ENCODE data around the gene UROD.
A peak's percentile ranks its signal among the peaks of the same experiment; 100 is the strongest.

The UROD gene

DNA sequence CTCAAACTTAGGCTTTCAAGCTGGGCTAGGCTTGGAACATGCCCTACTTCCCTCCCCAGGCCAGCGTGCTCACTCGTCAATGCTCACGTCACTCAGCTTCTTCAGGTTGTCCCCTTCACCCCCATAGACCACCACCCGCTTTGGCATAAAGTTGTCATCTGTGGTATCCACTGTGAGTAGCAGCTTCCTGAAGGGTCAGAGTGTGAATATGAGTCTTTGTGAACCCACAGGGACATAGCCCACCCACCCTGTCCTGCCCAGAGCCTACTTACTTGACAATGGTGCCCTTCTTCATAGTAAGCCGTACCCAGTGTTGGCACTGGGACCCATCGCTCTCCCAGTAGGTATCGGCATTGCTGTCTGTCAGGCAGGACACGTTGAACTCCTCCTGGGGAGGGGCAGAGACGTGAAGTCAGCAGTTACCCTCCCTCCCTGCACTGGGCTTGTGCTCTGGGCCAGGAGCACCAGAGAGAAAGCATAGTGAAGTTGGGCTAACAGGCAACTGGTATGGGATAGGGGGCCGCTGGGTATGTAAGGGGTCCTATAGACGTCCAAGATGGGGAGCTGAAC lies 2.7 kb upstream of the UROD start:
- DNase-seq = no peak

DNA sequence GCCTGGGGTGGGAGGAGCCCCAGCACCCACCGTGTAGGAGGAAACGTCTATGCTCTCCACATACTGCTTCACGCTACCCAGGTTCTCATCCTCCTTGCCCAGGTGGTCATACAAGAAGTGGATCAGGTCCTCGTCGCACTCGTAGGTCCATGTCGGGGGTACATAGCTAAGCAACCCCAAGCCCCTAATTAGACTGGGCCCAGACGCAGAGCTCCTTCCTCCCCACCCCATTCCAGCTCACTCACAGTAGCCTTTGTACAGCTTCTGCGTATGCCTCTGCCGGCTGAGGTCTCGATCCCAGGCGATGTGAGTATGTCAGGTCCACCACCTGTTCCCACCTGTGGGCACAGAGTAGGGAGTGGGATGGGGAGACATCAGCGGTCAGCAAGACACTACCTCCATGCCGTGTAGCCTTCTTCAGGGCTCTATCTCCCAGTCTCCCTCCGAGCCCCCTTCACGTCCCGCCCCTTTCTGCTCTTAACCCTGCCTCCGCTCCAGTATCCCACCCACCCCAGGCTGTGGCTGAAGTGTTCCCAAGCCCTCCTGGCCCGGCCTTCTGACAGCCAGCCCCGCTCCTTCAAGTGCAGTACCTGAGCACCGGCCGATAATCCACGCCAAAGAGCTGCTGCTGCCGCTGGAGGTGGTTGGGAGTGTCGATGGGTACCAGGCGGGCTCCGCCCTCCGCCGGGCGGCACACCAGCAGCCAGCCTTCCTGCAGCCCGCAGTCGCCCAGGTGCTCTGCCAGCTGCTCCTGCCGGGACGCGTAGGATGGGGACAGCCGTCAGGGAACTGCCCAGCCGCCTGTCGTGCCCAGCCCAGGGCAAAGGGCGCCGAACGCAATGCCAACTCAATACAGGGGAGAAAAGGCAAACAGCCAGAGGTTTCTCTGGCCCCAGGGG lies 1.8 kb upstream of the UROD start:
- no peak for DNase-seq

DNA sequence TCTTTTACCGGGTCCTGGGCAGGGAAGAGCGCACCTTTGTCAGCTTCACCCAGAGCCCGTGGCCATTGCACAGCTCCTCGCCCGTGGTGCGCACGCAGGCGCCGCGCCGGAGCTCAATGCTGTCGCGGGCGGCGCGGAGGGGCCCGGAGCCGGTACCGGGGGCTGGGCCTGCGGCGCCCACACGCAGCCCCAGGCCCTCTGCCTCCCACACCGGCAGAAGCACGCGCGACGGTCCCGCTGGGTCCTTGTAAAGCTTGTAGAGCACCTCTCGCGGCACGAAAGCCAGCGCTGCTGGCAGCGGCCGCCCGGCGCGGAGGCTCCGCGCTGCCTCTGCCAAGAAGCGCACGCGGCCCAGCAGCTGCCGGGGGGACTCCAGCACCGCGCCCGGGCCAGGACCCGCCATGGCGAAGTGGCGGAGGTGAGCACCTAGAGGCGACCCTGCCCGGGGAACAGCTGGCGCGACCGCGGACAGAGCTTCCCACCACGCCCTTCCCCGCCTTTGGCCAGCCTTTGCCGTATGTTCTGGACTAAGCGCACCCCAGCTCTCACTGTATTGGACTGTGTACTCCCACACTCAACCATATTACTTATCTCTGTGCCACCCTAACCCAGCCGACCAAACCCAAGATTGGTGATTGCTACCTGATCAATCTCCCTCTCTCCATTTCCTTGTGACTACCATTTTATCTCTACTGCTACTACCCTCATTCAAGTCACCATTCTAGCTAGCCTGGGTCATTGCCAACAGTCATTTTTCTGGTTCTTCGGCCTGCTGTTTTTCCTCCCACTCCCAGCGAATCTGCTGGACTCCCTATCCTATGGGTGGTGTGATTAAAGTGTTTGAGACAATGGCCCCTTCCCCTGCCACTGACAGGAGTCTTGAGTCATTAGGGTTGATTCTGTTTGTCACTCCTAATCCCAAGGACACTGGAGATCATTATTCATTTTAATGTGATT lies 921 bp upstream of the UROD start, which contains the start of gene HECTD3:
Gene HECTD3, minus strand, starts transcription at position 470 of the 957 bp plus-strand sequence. Its CDS starts 67 bp downstream, at position 403.
- peak; percentile 49 for DNase-seq

DNA sequence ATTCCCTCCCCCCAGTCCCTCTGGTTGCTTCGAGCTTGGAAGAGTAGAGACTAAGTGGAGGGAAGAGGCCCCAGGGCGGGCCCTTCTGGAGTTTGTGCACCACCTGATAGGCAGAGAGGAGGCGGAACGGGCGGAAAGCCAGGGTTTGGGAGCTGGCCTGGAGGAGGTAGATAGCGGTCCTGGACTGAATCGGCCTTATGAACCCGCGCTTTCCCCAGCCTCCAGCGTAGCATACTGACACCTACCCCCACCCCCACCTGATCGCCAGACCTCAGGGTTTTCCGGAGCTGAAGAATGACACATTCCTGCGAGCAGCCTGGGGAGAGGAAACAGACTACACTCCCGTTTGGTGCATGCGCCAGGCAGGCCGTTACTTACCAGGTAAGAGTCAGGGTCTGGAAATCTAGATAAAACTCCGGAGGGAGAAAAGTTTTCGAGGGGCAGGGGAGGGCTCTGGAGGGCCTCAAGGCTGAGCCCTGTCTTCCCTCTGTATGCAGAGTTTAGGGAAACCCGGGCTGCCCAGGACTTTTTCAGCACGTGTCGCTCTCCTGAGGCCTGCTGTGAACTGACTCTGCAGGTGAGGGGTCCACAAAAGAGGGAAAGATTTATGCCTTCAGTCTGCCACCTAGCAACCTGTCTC lies 705 bp downstream of the UROD start:
- DNase-seq = no peak

DNA sequence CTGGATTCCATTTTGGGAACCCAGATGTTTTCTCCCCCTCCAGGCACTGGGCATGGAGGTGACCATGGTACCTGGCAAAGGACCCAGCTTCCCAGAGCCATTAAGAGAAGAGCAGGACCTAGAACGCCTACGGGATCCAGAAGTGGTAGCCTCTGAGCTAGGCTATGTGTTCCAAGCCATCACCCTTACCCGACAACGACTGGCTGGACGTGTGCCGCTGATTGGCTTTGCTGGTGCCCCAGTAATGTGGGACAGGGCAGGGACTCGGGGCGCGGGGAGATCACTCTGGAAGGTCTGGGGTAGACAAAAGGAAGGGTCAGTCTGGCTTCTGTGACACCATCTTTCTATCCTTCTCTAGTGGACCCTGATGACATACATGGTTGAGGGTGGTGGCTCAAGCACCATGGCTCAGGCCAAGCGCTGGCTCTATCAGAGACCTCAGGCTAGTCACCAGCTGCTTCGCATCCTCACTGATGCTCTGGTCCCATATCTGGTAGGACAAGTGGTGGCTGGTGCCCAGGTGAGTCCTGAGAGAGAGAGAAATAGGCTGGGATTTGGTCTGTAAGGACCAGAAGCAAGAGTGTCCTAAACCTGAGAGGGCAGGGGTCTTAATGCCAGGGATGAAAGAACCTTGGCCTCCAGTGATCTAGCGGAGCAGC lies 1.6 kb downstream of the UROD start:
- DNase-seq = no peak

DNA sequence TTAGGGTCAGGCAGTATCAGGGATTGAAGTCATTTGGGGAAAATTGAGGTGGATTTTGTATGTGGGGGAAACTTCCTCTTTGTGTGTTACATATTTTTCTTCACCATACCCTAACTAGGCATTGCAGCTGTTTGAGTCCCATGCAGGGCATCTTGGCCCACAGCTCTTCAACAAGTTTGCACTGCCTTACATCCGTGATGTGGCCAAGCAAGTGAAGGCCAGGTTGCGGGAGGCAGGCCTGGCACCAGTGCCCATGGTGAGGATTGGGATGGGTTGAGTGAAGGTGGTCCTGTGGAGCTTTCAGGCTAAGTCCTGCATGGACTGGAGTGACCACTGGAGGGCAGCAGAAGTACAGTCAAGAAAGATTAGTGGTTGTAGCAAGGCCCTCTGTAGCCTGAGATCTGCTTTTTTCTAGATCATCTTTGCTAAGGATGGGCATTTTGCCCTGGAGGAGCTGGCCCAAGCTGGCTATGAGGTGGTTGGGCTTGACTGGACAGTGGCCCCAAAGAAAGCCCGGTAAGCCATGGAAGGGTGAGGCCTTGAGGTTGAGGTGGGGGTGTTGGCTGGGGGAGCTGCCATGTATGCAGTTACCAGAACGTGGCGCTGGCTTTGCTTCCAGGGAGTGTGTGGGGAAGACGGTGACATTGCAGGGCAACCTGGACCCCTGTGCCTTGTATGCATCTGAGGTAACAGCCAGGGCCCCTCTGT lies 2.4 kb downstream of the UROD start:
- peak; percentile 53 for DNase-seq

DNA sequence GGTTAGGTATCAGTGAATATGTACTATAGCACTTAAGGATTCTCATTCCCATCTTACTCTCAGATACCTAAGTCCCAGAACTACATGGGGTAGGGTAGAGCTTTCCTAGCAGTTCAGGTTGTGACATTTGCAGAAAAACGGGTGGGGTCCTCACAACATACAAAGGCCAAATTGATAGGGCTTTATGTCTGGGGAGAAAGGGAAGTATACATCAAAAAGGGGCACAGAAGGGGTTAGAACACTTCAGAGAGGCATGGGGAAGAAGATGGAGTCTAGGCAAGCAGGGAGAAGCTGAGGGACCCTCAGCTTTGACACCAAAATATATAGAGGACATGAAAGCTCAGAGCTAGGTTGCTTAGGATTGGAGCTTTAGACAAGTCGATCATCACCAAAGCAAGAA lies 3.6 kb downstream of the UROD start:
- no peak for DNase-seq

DNA sequence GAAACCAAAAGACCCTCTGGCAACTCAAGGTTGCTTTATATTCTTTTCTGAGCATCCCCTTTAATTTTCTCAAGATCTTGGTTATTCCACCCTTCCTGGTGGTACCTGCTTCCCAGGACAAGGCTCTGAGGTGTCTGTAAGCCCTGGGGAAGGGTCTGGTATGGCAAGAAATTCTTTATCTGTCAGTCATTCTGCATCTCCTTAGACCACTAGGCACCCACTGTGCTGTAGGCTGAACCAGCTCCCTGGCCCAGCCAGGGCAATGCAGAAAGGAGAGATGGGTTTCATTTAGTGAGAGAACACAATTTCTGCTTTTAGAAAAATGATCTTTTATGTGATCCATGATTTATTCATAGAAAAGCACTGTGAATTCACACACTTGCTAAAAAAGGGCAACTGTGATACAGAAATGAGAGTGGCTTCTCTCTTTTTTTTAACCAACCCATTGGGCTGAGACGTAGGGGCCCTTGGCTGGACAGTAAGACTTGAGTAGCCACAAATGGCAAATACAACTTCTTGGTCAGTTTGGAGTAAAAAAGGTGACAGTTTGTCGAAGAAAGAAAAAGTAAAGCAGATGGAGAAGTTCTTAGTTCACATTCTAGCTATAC lies 4.1 kb downstream of the UROD start:
- no peak for DNase-seq

DNA sequence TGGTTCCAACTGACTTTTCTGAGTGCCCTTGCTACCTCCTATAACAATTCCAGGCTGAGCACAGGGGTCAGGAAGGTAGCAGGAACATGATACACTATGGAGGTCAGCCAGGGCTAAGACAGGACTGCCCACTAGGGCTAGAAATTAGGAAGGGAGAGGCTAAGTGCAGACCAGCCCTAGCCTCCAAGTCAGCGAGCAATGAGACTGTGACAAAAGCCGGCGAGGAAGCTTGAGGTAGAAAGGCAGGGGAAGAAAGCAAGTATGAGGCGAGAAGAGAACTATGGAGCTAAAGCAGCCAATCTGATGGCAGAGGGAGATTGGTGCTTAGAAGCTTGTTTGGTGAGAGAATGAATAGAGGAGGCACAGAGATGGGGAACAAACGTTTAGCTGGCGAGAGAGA lies 4.7 kb downstream of the UROD start:
- no peak for DNase-seq

DNA sequence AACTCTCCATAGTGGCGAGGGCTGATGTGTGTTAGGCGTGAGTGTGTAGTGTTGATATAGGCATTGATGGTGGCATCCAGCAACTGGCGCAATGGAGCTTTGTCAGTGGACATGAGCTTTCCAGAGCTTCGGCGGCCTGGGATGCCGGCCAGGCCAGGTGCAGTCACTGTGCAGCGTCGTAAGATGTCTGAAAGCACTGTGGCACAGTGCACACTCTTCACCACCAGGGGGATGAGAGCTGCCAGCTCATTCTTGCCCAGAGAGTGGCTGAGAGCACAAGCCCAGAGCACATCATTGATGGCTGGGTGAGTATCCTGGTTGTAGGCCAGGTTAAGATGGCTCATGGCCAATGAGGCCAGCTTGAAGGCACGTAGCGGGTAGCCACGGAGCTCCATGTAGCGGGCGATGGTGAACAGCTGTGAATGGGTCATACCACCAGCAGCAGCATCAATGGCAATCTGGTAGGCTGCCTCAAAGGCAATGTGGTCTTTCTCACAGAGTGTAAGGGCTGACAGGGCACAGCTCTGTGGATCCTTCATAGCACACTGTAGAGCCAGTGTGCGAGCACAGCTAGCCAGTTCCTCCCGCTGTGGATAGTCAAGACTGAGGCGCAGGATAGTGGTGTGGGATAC lies 6.7 kb downstream of the UROD start:
- DNase-seq = peak; percentile 53

DNA sequence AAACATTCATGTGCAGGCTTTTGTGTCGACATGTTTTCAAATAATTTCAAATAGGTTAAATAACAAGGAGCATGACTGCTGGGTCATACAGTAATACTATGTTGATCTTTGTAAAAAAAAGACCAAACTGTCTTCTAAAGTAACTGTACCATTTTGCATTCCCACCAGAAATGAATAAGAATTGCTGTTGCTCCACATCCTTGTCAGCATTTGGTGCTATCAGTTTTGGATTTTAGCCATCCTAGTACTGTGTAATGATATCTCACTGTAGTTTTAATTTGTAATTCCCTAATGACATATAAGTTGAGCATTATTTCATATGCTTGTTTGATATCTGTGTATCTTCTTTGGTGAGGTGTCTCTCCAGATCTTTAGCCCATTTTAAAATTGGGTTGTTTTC lies 11.6 kb downstream of the UROD start:
- no peak for DNase-seq

DNA sequence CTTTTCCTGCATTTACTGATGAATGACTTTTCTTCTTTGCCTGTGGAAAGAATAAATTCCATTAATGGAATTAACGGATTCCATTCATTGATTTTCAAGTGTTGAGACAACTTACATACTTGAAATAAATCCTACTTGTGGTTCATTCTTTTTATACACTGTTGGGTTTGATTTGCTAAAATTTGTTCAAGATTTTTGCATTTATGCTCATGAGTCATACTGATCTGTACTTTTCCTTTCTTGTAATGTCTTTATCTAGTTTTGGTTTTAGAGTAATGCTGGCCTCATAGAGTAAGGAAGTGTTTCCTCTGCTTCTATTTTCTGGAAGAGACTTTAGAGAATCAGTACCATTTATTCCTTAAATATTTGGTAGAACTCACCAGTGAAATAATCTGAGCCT lies 14.4 kb downstream of the UROD start:
- no peak for DNase-seq

DNA sequence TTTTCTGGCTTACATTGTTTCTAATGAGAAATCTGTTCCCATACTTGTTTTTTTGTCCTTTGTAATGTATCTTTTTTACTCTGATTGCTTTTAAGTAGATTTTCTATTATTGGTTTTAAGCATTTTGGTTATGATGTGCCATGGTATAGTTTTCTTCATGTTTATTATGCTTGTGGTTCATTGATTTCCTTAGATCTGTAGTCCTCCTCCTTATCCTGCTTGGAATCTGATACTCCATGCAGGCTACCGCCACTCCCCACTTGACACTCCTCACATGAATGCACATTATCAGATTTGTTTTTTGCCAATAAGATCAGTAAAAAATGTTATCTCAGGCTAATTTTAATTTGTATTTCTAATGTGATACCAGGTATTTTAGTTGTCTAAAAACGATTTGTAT lies 20.8 kb downstream of the UROD start:
- DNase-seq = no peak

DNA sequence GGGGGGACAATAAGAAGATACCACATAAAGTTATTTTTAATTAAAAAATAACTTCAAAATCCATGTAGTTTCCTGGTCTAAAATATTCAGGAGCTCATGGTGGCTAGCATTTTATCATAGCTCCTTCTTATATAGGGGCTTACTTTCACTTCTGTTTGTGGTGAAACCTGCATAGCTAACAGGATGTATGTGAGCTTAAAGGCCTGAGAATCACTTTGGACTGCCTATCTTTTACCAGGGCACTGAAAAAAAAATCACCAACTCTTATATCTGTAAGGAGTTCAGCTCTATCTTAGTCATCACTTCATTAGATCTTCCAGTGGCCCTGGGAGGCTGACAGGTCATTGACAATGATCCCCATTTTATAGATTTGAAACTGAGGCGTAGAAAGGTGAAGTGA lies 21.3 kb downstream of the UROD start:
- DNase-seq = no peak

DNA sequence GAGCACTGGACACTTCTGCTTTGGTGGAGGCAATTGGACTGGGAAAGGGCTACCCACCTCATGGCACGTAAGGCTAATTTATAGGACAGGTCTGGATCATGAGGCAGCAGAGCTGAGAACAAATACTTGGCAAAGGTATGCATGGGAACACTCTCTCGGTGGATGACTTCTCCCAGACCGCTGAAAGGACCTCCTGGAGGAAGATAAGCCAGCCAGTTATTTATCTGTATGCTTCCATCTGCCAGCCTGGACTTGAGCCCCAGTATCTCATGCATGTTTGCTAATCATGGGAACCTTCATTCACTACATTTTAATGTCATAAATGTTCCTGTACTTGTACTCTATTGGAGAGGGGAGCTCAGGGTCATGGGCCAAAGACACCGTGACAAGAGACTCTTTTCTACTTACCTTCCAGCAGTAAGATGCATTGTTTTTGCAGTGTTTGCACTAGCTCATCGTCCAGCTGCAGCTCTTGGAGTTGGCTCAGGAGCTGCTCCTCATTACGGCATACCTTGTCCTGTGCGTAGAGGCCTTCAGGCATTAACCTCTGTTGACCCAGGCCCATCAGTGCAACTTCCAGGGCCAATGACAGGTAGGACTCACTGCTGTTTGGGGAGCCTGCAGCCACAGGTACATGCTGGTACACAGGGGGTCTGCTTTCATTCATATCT lies 23.7 kb downstream of the UROD start:
- no peak for DNase-seq

DNA sequence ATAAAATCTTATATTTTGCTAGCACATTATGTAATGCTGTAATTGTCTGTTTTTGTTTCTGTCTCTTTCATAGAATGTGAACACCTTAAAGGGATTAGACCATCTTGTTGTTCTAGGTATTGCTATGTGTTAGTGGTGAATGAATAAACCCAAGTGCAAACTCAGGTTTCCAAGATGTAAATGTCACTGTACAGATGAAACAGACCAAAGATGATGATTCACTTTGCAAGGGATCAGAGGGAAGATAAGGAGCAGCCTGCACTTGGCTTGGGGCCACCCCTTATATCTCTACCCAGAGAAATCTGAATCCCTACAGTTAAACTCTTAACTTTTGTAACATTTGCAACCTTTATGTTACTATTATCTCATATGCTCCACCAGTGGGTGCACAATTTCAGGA lies 25.4 kb downstream of the UROD start:
- no peak for DNase-seq

DNA sequence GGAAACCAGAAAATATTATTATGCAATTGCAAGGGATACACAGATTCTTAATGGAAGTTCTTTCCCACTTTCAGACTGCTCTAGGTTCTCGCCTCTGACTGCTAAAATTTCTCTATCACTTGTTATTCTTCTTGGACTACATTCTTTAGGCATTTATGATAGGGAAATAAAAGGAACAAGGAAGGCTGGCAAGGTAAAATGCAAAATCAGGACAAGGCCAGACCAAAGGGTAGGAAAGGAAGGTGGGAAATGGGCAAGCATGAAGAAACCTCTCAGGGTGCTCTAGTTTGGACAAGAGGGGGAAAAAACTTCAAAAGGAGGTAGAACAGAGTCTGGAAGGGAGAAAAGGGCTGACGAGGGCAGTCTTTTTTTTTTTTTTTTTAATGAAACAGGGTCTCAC lies 26.2 kb downstream of the UROD start:
- no peak for DNase-seq

DNA sequence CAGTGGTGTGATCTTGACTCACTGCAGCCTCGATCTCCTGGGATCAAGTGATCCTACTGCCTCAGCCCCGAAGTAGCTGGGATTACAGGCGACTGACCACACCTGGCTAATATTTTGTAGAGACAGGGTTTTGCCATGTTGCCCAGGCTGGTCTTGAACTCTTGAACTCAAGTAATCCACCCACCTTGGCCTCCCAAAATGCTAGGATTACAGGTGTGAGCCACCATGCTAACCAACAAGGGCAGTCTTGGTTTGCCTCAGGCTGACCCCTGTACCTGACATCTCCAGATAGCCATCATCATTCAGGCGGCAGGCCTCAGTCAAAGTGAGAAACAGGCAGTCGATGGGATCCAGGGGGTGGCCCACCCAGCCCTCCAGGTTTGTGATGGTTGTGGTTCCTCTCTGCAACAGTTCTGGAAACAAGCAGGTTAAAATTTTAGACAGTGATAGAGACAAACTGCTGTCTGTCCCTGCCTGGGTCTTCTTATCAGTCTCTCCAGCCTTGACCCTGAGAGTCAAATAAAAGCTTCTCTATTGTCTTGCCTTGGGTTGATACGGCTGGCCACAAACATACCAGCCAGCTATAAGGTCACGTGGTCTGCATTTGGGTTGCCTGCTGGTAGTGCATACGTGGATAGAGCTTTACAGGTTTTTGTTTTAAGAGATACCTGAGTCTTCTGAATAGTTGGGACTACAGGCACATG lies 26.8 kb downstream of the UROD start:
- no peak for DNase-seq

DNA sequence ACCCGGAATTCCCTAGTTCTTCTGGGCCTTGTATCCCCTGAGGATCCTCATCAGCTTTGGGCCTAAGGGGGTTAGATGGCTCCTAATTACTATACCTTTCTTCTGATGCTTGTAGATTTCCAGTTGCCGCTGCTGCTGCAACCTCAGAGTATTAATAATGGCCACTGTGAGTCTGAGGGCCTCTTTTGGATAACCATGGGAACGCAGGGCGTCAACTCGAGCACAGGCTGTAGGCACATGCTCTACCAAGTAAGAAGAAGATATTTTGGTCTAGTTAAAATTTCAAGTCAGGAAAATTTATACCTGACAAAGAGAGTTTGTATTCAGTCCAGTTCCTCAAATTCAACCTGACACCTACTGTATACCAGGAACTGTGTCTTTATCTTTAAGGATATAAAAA lies 28.2 kb downstream of the UROD start:
- DNase-seq = no peak

DNA sequence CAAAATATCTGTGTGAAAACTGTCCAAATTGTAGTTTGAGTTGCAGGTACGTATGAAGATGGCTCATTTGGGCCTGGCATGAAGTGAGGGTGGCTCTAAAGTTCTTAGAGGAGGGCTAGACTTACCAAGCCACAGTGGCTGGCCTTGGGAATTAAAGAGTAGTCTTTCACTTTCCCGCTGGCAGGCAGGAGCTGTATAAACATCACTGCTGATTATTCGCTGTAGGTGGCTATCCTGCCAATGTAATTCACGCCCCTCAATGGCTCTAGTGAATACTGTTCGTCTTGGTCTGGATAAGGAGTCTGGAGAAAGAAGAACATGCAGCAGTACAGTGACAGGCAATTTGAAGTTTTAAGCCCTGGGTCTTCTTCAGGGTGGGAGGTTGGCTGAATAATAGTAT lies 31.0 kb downstream of the UROD start:
- no peak for DNase-seq

Measured in 8988T (cell line).